Suprapubic skin (tissue), 4 donors: Measurements from ENCODE around the gene DAB2IP. TPM values are rescaled to one million over a fixed set of nuclear protein-coding genes. Genes with fewer than 3 reads are reported as not detected.

Experiments
- DNase-seq, 2 donors: peaks; one replicate each; pipeline ENCODE4 v3.0.0-alpha.2; 2019; ENCODE audit warnings: low spot score in 2 of 2
- H3K27ac ChIP-seq: fragments of 200-600 bp; sonication (generic); one replicate; pipeline ENCODE4 v1.5.1; 2019
- H3K27me3 ChIP-seq: fragments of 200-600 bp; sonication (generic); one replicate; pipeline ENCODE4 v1.5.1; 2019
- H3K36me3 ChIP-seq: fragments of 200-600 bp; sonication (generic); one replicate; pipeline ENCODE4 v1.5.1; 2019
- H3K4me1 ChIP-seq: fragments of 200-600 bp; sonication (generic); one replicate; pipeline ENCODE4 v1.5.1; 2019
- H3K4me3 ChIP-seq: fragments of 200-600 bp; sonication (generic); one replicate; pipeline ENCODE4 v1.5.1; 2019; ENCODE audit warnings: mild to moderate bottlenecking
- H3K9me3 ChIP-seq: fragments of 200-600 bp; sonication (generic); one replicate; pipeline ENCODE4 v1.5.1; 2019
- CTCF ChIP-seq, 2 donors: fragments of 200-600 bp in 1 of 2; fragments of 450-650 bp in 1 of 2; sonication (generic) in 1 of 2; IDR thresholded peaks; one replicate each; pipeline ENCODE4 v1.5.1; 2016 to 2019; ENCODE audit warnings: antibody characterized with exemption in 2 of 2, mild to moderate bottlenecking in 1 of 2, moderate library complexity in 1 of 2
- EP300 ChIP-seq: sonication (generic); formaldehyde crosslinking; IDR thresholded peaks from one replicate; pipeline ENCODE4 v1.6.1; 2017; ENCODE audit warnings: antibody characterized with exemption
- POLR2A ChIP-seq, 2 donors: fragments of 450-650 bp; IDR thresholded peaks; one replicate each; pipeline ENCODE4 v1.6.1; 2017; ENCODE audit warnings: antibody characterized with exemption in 2 of 2, mild to moderate bottlenecking in 2 of 2, moderate library complexity in 2 of 2
- POLR2AphosphoS5 ChIP-seq, 3 donors: sonication (generic); formaldehyde crosslinking; IDR thresholded peaks; one replicate each; pipeline ENCODE4 v1.6.1; 2017; ENCODE audit warnings: antibody characterized with exemption in 3 of 3
- WGBS: methylation state at CpG from one replicate; pipeline ENCODE4 v1.1.5; 2018; 5-methylcytosine and 5-hydroxymethylcytosine counted together
- total RNA-seq, 4 donors: library from RNA; depleted of rRNA; stranded (reverse); fragments of >200 nt; gene quantifications; one replicate each; pipeline ENCODE4 v1.1.0, GENCODE V29; 2016

The DAB2IP gene
- total RNA-seq, 4 donors from 2014 or later: 47.6 to 55.6 (median 50.3) TPM

DNA sequence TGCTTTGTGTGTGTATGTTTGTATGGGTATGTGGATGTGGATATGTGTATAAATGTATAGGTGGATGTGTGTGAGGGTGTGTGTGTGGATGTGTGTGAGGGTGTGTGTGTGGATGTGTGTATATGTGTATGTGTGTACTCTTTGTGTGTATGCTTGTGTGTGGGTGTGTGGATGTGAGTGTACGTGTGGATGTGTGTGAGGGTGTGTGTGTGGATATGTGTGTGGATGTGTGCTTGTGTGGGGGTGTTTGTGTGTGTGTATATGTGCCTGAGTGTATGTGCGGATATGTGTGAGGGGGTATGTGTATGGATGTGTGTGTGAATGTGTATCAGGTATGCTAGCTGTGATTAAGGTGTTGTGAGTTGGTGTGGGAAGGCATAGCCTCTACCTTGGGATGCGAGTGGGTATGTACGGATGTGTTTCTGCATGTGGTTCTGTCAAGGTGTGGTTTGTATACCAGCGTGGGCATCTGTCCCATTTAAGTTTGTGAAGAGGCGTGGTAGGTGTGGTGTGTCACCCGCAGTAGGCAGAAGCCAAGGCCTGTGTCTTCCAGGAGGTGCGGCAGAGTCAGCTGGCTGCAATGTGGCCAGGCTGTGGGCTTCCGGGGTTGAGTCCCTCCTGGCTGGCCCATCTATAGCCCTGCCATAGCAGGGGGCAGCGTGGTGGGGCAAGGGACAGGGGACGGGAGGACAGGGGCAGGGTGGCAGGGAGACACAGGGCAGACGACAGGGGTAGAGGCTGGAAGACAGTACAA is 155.8 kb downstream of the DAB2IP start:
- H3K27ac ChIP-seq: no peak overlapping the region
- TF ChIP-seq CTCF (IDR thresholded peaks at IDR 0.05): no peak
- no peaks in the 10 kb centered on the region for H3K36me3 ChIP-seq
- 35% methylated on average over 12 of the region's 12 CpGs for WGBS
- no peak for DNase-seq
- no peak overlapping the region for H3K4me3 ChIP-seq
- no peaks in the 10 kb centered on the region for H3K27me3 ChIP-seq
- H3K4me1 ChIP-seq: peaks cover 15% of the 10 kb centered on the region
- peaks cover 3% of the 10 kb centered on the region for H3K9me3 ChIP-seq

DNA sequence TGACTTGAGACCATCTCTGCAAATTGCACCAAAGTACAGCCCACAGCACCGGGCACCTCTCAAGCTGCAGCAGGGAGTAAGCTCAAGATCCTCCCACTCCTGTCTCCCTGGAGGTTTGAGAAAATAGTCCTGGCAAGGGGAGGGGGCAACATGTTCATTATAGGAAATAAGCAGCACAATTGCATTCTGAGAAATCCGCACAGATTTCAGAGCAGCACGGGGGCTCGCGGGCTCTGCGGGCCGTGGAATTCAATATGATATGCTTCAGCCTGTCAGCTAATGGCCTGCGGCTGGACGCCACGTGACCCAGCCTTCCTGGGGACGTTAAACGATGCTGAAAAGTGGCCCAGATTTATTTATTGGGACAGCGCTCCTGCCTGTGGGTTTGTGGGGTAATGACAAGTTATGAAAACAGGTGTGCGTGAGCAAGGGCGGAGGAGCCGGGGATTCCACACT is 156.4 kb downstream of the DAB2IP start:
- DNase-seq: no peak
- H3K4me1 ChIP-seq: peaks cover 15% of the 10 kb centered on the region
- no peak overlapping the region for H3K27ac ChIP-seq
- TF ChIP-seq EP300: no peak
- TF ChIP-seq POLR2AphosphoS5 (IDR thresholded peaks at IDR 0.05): no peak
- no peak for TF ChIP-seq POLR2A (IDR thresholded peaks at IDR 0.05)
- TF ChIP-seq CTCF (IDR thresholded peaks at IDR 0.05): no peak
- H3K9me3 ChIP-seq: peaks cover 3% of the 10 kb centered on the region
- WGBS: 46% methylated on average over 12 of the region's 16 CpGs
- H3K36me3 ChIP-seq: no peaks in the 10 kb centered on the region
- H3K4me3 ChIP-seq: no peak overlapping the region
- H3K27me3 ChIP-seq: no peaks in the 10 kb centered on the region

- 48% methylated on average over 4 of the region's 4 CpGs for WGBS
- no peak for DNase-seq
- peaks cover 3% of the 10 kb centered on the region for H3K9me3 ChIP-seq
- no peak overlapping the region for H3K27ac ChIP-seq
- no peaks in the 10 kb centered on the region for H3K27me3 ChIP-seq
- H3K4me1 ChIP-seq: peaks cover 10% of the 10 kb centered on the region
- TF ChIP-seq EP300 (no peak), POLR2AphosphoS5 (IDR thresholded peaks at IDR 0.05) (no peak), CTCF (IDR thresholded peaks at IDR 0.05) (no peak), POLR2A (IDR thresholded peaks at IDR 0.05) (no peak)
- H3K4me3 ChIP-seq: no peak overlapping the region
- H3K36me3 ChIP-seq: no peaks in the 10 kb centered on the region
These were observed 157.3 kb downstream of the DAB2IP start for GRCh38 chr9:121808781-121809180.

DNA sequence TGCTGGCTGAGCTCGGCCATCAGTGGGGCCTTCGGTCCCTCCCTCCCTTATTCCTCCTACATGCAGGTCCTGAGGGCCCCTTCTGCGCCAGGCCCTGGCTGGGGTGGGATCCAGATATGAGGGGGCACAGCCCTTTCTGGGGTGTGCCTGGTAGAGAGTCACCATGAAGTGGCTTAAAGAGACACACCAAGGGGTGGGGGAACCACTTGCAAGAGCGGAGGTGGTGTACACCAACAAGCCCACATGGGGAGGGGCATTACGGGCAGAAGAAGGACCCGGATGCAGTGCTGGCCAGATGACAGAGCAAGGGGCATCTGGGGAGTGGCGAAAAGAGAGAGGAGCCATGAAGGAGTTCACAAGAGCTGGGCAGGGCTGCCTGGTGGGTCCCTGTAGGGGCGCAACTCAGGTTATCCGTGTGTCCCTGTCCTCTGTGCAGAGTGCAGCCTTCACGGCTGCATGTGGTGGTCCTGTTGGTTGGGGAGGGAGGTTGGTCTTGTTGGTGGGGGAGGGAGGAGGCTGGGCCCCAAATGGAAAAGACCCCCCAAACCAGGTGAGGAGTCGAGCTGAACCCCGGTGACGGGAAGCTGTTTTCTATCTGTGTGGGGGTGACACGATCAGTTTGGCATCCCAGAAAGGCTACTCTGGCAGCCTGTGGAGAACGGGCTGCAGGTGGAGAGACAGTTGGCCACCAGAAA is 158.1 kb downstream of the DAB2IP start:
- 92% methylated on average over 15 of the region's 15 CpGs for WGBS
- no peak for DNase-seq
- Histone ChIP-seq H3K36me3 (no peaks in the 10 kb centered on the region), H3K27me3 (no peaks in the 10 kb centered on the region), H3K4me3 (no peak overlapping the region), H3K4me1 (peaks cover 10% of the 10 kb centered on the region), H3K9me3 (peaks cover under 1% of the 10 kb centered on the region), H3K27ac (no peak overlapping the region)
- TF ChIP-seq POLR2AphosphoS5 (IDR thresholded peaks at IDR 0.05) (no peak), EP300 (no peak), POLR2A (IDR thresholded peaks at IDR 0.05) (no peak), CTCF (IDR thresholded peaks at IDR 0.05) (no peak)

GRCh38 chr9:121810489-121810888 is 159.1 kb downstream of the DAB2IP start:
- H3K27me3 ChIP-seq: no peaks in the 10 kb centered on the region
- WGBS: 84% methylated on average over 3 of the region's 3 CpGs
- H3K9me3 ChIP-seq: no peaks in the 10 kb centered on the region
- H3K4me1 ChIP-seq: peaks cover 10% of the 10 kb centered on the region
- H3K36me3 ChIP-seq: no peaks in the 10 kb centered on the region
- no peak overlapping the region for H3K4me3 ChIP-seq
- H3K27ac ChIP-seq: no peak overlapping the region
- DNase-seq: no peak
- TF ChIP-seq POLR2AphosphoS5 (IDR thresholded peaks at IDR 0.05) (no peak), CTCF (IDR thresholded peaks at IDR 0.05) (no peak), POLR2A (IDR thresholded peaks at IDR 0.05) (no peak), EP300 (no peak)
